Adrenal gland (tissue), 5 donors: Measurements from ENCODE around the gene OR8H2.
"Not testable (repeated sequence)": the region's sequence is repeated elsewhere in the genome, so short reads cannot be mapped to it uniquely, and the experiment has no call there.

Experiments used
- CTCF ChIP-seq, 6 experiments: fragments of 450-650 bp in 4 of 6; fragments of 200-600 bp in 2 of 6; sonication (generic) in 1 of 6; IDR thresholded peaks; 1 replicate in 5 of 6; 2 replicates in 1 of 6; pipeline versions ENCODE4 v1.5.1 to v1.8.0; 2016 to 2021; ENCODE audit warnings: antibody characterized with exemption in 6 of 6, mild to moderate bottlenecking in 2 of 6, moderate library complexity in 1 of 6
- POLR2A ChIP-seq, 2 donors: fragments of 450-650 bp; IDR thresholded peaks; one replicate each; pipeline ENCODE4 v1.6.1; 2017; ENCODE audit warnings: antibody characterized with exemption in 2 of 2, mild to moderate bottlenecking in 2 of 2, moderate library complexity in 1 of 2
- donor health status: DM: no; HTN: no; CAD: no.

GRCh38 chr11:56056366-56056765, 47.1 kb upstream of the OR8H2 start:
- not testable (repeated sequence) for TF ChIP-seq CTCF, POLR2A (IDR thresholded peaks at IDR 0.05)
